HEK293T (cell line): ENCODE measurements around the gene TNRC18.

Source experiments
- SP1 ChIP-seq: fragments of 450-650 bp; IDR thresholded peaks from 2 replicates; pipeline ENCODE4 v1.6.1; 2017
- TARDBP ChIP-seq: fragments of 450-650 bp; IDR thresholded peaks from 2 replicates; pipeline ENCODE4 v1.6.1; 2016

DNA sequence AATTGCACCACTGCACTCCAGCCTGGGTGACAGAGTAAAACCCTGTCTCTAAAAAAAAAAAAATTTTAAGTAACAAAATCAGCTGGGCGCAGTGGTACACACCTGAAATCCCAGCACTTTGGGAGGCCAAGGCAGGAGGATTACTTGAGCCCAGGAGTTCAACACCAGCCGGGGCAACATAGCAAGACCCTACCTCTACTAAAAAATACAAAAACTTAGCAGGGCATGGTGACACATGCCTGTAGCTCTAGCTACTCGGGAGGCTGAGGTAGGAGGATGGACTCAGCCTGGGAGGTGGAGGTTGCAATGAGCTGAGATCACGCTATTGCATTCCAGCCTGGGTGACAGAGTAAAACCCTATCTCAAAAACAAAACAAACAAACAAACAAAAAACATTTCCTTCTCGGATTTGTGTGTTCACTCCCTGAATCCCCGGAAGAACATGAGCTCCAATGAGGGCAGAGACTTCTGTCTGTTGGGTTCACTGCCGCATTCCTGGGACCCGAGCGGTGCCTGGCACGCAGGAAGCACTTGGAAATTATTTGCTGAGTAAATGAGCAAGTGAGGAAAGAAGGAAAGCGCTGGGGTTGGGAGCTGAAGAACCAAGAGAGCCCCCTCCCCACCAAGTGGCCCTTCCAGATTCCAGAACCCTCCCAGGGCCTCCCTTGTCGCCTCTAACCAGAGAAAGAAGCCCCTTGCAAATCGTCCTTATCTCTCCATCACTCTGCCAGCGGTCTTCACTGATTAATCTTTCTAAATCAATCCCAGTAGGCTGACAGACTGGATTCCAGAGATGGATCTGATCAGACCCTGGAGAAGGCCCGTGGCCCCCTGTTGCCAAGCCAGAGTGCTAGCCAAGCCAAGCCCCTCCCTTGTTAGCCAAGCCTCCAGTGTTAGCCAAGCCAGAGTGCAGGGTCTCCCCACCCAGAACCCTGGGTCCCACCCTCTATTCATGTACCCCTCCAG lies 6.2 kb downstream of the TNRC18 start:
- TF ChIP-seq TARDBP: no peak
- TF ChIP-seq SP1: no peak
